HG03439 (cell line): ENCODE results near the gene CASP10.
"Not testable (repeated sequence)": the region's sequence is repeated elsewhere in the genome, so short reads cannot be mapped to it uniquely, and the experiment has no call there.

Experiments
- ATAC-seq: cut with Tn5 transposase; IDR thresholded peaks from one replicate; pipeline ENCODE4 v1.9.1; 2021; ENCODE audit warnings: mild to moderate bottlenecking, moderate library complexity; ENCODE audit not compliant: unreplicated experiment

Gene CASP10

DNA sequence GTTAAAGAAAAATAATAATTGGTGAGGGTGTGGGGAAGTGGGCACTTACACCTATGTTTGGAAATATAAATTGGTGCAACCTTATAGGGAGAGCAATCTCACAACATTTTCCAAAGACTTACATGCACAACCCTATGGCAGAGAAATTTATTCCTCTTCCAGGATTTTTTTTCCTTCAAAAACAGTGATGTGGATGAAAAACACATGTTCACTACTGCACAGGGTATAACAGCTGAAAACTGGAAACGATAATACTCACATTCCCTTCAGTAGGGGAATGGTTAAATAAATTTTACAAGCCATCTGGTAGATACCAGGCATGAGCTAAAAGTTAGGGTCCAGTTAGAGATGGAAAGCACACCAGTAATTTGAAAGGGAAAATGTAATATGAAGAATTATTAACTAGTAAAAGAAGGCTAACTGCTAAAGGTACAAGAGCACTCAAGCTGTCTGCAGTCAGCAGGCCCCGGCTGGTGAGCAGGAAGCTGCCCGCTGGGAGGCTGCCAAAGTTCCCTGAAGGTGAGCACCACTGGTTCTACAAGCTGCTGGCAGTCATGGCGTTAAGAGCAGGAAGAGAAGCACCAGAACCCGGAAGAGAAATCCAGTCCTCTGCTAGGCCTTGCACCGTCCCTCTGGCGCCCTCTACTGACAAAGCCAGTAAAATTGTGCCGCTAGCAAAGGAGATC lies 49.0 kb downstream of the CASP10 start:
- peak; percentile 56 for ATAC-seq

DNA sequence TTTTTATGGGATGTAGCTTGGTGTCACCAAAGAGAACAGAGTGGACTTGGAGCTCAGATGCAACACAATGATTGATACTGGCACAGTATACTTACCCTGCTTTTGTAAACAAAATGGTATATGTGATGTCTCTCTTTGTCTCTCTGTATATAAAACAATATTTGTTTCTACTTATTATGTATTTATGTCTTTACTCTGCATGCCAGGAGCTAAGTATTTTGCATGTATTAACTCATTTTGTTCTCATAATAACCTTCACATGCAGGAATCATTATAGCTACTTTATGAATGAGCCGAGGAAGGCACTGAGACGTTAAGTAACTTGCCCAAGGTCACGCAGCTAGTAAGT lies 49.5 kb downstream of the CASP10 start:
- ATAC-seq: no peak

DNA sequence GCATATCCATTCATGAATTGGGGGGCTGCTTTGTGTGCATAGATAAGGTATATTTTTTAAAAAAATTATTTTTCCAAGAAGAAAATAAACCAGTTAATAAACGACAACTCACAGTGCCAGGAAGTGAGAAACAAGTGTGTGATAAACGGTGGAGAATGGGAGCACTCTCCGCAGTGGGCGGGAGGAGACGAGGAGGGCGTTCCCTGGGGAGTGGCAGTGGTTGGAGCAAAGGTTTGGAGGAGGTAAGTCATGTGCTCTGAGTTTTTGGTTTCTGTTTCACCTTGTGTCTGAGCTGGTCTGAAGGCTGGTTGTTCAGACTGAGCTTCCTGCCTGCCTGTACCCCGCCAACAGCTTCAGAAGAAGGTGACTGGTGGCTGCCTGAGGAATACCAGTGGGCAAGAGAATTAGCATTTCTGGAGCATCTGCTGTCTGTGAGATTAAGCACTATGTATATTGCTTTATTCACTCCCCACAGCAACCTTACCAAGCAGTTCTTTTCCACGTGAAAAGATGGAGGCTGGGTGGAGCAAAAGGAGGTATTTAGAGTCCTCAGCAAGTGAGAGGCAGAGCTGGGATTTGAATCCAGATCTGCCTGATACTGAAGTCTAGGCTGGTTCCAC lies 50.4 kb downstream of the CASP10 start:
- ATAC-seq: peak; percentile 91

DNA sequence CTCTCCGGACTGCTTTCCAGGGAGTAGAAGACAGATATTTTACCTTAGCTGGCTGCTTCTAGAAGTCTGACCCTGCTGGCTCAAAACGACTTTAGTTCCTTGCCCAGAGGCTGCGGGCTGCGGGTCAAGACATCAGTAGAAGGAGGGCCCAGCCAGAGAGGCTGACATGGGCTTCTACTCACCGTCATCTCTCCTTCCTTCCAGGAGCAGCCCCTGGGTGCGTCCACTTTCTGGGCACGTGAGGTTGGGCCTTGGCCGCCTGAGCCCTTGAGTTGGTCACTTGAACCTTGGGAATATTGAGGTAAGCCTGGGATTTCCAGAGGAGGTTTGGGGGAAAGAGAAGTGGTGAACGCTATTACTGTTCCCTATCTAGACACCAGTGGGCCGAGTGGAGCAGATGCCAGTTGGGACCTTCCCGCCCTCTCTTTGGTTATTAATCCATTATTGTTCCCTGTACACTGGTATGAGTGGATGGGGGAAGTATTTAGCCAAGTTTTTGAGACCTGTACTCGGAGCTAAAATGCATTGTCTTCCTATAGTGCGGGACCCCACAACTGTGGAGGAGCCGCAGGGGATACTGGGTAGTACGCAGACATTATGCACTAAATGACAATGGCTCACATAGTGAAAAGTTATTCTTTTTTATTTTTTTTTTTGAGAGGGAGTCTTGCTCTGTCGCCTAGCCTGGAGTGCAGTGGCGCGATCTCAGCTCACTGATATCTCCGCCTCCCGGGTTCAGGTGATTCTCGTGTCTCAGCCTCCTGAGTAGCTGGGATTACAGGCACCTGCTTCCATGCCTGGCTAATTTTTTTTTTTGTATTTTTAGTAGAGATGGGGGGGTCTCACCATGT lies 51.1 kb downstream of the CASP10 start:
- peak; percentile 17 for ATAC-seq

DNA sequence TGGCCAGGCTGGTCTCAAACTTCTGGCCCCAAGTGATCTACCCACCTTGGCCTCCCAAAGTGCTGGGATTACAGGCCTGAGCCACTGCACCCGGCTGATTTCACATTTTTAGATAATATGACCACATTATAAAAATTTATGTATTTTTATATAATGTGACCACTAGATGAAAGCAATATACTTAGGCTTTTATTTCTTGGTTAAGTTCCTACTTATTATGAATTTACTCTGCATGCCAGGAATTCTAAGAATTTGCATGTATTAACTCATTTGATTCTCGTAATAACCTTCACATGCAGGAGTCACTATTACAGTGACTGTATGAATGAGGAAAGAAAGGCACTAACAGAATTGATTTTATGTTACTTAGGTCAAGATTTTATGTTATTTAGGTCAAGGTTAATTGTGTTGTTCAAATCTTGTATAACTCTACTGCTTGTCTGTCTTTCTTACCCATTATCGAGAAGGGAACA lies 51.8 kb downstream of the CASP10 start:
- ATAC-seq: no peak

DNA sequence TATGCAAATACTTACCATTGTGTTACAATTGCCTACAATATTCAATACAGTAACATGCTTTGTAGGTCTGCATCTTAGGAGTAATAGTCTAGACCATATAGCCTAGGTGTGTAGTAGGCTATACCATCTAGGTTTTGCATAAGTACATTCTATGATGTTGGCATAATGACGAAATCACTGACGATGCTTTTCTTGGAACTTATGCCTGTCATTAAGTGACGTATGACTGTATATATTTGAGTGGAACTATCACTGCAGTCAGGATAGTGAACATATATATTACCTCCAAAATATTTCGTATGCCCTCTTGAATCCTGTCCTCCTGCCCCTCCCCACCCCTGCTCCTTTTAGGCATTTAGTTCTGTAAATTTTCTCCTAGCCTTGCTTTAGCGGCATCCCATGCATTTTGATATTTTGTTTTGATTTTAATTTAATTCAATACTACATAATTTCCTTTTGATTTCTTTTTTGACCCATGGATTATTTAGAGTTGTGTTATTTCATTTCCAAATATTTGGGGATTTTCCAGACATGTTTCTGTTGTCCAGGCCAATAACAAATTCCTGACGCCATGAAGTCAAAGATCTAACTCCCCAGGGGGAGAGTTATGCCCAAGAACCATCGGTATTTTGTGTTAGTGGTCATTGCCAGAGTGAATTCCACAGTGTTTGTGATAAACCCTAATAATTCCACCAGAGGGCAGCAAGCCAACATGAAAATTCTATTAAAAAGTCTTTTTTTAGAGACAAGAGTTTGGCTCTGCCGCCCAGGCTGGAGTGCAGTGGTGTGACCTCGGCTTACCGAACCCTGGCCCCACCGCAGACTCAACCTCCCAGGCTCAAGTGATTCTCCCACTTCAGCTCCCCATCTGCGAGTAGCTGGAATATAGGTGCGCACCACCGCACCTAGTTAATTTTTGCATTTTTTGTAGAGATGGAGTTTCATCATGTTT lies 53.2 kb downstream of the CASP10 start:
- no peak for ATAC-seq

DNA sequence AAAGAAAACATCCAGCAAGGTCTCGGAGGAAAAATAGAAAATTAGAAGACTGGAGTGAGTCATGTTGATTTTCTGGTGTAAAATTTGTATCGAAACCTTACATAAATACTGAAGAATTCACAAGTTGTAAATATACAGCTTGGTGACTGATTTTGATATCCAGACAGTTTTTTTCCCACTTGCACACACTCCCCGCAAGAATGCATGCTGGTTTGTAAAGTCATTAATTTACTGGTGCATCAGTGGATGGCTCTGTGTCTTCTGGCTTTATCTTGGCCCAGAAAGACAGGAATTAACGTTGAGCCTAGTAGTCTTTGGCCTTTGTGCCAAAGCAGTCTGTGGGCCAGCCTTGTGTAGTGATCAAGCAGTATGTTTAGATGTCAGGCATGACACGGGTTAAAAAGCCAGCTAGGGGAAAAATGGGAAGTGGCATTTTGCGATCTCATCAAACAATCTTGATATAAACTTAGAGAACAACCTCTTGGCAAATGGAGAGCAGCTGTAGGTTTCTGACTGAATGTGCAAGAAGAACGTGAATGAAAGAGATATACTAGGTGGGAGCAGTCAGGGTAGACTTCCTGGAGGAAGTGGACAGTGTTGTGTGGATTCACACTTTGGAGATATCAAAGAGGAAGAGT lies 54.7 kb downstream of the CASP10 start:
- no peak for ATAC-seq

DNA sequence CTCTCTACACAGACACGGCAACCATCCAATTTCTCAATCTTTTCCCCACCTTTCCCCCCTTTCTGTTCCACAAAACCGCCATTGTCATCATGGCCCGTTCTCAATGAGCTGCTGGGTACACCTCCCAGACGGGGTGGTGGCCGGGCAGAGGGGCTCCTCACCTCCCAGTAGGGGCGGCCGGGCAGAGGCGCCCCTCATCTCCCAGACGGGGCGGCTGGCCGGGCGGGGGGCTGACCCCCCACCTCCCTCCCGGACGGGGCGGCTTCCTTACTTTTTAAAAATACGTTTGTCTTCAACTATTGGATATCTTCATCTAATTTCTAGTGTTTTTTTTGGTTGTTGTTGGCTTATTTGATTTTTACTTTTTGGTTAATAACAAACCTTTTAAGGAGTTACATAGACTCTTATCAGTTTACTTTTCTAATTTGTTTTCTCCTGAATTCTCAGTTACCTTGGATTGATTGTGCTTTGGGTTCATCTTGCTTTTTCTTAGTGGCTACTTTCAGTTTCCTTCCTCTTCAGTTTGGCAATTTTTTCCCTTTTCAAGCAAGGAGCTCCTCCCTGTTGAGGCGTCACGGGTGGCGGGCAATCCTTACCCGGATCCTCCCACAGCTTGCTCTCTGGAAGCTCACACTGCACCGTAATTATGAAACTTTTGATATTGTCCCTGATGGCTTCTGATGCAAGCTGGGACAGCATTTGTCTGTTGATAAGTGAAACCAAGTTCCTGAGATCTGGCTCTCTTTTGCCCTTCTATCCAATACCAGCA lies 56.4 kb downstream of the CASP10 start:
- not testable (repeated sequence) for ATAC-seq

DNA sequence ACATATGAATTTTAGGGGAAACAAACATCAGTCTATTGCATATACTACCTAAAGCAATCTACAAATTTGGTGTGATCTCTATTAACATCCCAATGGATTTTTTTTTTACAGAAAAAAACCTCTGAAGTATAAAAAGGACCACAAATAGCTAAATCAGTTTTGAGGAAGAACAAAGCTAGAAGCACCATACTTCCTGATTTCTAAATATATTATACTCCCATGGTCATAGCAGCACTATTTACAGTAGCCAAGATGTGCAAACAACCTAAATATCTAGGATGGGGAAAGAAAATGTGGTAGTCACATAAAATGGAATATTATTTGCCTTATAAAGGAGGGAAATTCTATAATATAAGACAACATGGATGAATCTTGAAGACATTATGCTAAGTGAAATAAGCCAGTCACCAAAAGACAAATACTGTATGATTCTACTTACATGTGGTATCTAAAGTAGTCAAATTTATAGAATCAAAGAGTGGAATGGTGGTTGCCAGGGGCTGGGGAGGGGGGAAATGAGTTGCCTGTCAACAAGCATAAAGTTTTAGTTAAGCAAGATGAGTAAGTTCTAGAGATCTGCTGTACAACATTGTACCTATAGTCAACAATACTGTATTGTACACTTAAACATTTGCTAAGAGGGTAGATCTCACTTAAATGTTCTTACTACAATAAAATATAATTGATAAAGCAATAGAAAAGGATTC lies 59.8 kb downstream of the CASP10 start:
- no peak for ATAC-seq

DNA sequence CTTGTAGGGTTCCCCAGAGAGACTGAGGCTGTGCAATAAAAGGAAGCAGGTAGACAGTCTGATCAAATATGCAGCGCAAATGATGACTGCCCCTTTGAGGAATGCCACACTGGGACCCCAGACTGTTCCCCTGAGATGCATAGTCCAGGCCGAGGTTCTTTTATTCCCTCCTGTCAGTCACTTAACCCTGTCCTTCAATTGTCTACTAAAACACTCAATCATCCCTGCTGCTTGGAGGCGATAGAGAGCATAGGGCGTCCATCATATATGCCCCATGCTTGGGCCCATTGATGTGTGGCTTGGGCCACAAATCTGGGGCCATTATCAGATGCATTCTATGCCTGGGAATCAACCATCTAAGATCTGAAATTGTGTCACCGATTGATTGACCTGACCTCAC lies 61.9 kb downstream of the CASP10 start:
- no peak for ATAC-seq

DNA sequence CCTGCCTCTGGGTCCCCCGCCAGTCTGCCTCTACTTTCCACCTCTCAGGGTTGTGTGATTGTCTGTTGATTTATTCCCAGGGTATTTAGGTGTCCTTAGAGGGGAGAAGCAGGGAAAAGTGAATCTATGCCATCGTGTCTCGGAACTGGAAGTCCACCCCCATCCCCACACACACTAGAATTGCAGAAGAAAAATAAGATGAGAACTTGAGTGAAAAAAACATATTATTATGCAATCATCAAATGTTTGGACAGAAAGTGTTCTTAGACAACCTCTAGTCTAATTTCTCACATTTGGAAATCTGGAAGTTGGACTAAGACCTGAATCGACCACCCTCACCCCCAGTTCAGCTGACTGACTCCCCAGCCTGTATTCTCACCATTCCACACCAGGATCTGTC lies 63.3 kb downstream of the CASP10 start:
- no peak for ATAC-seq

DNA sequence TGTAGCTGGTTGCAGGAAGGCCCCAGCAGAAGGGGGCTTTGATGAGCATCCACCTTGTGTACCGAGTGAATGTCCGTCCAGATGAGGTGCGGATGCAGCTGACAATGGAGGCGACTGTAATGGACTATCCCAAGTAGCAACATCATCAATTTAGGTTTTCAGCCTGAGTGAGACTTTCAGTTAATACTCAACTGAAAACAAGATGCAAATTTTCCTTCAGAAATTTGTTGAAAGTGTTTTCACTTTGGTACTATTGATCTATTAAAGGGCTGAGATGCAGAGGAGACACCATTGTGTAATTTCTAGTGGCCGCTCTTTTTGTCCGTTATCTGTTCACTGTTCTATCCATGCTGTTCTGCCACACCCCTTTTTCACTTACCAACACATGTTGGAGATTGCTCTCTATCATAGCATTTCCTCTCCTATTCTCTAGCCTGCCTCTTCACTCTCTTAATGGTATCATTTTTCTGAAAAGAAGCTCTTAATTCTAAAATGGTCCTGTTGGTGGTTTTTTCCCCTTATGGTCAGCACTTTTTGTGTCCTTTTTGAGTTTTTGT lies 65.4 kb downstream of the CASP10 start:
- ATAC-seq: no peak

DNA sequence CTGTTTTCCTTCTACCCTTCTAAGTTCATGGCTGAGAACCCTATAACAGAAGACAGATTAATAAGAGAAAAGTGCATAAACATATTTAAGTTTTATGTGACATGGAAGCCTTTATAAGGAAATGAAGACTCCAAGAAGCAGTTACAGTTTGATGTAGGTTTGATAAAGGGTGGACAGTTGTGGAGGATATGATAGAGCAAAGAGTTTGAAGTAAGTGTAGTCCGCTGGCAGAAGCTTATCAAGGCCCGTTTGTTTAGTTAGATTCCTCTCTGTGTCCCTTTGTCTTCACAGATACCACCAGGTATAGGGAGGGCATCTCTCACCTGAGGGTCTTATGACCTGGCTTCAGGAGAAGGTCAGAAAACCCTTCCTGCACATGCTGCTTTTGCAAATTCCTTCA lies 66.9 kb downstream of the CASP10 start:
- ATAC-seq: no peak

DNA sequence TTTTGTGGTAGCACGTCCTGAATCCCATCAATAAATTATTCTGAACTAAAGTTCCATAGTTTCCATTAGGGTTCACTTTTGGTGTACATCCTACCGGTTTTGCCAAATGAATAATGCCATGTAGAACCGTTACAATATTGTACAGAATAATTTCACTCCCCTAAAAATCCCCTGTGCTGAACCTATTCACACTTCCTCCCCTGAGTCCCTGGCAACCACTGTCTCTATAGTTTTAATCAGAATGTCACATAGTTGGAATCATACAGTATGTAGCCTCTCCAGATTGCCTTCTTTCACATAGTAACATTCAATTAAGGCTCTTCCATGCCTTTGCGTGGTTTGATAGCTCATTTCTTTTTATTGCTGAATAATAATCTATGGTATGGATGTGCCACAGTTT lies 67.8 kb downstream of the CASP10 start:
- ATAC-seq: no peak

DNA sequence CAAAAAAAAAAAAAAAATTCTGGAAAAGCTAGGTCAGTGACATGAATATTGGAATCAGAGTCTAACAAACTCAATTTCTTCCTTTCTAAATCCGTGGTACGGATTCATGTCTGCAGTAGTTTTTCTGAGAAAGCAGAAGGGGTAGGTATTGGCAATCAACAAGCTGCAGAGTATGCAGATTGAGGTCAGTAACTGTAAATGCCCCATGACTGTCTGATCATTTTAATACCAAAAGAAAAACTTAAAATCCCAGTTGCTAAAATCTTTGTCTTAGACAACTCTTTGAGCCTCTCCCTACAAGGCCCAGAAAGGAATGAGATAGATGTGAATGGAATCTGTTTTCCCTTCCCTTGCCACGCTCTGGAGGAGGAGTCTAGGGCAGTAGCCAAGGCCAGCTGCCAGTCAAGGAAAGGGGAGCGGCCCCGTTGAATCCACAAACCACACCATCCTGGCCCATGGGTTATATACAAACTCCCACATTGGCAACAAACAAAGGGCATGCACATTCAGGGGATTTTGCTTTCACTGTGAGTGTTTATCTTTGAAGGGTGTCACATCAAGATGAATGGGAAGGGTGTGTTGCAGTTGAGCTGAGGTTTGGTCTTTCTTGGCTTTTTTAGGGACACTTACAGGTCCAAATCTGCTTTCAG lies 71.3 kb downstream of the CASP10 start:
- ATAC-seq: no peak

DNA sequence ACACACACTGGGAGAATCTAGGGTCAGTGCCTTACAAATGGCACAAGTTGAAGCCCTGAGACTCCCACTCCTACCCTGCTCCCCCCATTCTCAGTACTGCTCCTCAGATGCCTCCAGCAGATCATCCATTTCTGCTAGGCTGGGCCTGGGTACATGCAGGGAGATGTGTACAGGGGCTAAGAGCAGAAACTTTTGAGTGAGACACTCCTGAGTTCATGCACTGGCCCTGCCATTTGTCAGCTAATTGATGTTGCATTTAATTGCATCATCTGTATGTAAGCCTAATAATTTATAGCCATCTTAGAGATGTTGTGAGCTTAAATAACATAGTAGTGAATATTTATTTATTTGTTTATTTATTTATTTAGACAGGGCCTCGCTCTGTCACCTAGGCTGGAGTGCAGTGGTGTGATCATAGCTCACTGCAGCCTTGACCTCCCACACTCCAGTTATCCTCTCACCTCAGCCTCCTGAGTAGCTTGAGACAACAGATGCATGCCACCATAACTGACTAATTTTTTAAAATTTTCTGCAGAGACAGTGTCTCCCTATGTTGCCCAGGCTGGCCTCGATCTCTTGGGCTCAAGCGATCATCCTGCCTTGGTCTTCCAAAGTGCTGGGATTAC lies 72.6 kb downstream of the CASP10 start:
- no peak for ATAC-seq

DNA sequence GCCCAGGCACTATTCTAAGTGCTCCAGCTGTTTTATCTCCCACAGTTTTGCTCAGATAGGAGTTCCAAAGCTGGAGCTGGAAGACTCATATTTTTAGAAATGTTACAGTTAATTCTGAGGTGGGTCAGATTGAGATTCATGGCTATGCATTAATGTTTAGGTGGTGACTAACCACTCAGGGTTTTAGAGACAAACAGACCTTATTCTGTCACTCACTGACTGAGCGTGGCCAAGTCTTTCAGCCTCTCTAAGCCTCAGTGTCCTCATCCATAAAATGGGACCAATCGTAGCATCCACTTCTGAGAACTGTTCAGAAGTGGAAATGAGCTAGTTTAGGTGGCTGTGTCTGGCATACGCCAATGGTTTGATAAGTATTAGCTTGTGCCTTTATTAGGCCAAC lies 73.1 kb downstream of the CASP10 start:
- ATAC-seq: no peak
